Measurements from ENCODE around the gene WDR59.

The WDR59 gene

DNA sequence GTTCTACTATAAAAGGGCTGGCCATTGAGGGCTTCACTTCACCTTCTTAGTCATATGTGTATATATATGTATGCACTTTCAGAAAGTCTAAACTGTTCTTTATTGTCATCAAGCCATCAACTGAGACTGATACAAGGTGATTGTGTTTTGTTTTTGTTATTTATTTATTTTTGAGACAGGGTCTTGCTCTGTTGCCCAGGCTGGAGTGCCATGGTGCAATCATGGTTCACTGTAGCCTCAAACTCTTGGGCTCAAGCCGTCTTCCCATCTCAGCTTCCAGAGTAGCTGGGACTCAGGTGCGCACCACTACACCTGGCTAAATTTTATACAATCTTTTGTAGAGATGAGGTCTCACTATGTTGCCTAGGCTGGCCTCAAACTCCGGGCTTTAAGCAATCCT is 19.5 kb upstream of the WDR59 start:
- H2AFZ ChIP-seq (ENCODE audit: insufficient read depth, low read length, poor library complexity): no peak overlapping the region
- H4K8ac ChIP-seq (ENCODE audit: low read depth, low read length): no peak overlapping the region
- no CpG with 5 or more reads among the region's 3 CpGs for WGBS (ENCODE audit: extremely low coverage, insufficient coverage, insufficient read length)
- no peak overlapping the region for H3K27ac ChIP-seq (ENCODE audit: low read depth, low read length)
- H3K23ac ChIP-seq (ENCODE audit: low read length): no peak overlapping the region
- H2AK5ac ChIP-seq (ENCODE audit: low read length): no peak overlapping the region
- H3K4me1 ChIP-seq (ENCODE audit: control insufficient read depth in 1 of 2, insufficient read depth in 2 of 2, low read length in 2 of 2): peaks cover 21 to 34% of the 10 kb centered on the region in 2 experiments
- no peak for DNase-seq
- H4K12ac ChIP-seq (ENCODE audit: low read depth, low read length): no peak overlapping the region
- no peak overlapping the region for H3K4me3 ChIP-seq (ENCODE audit: low read depth, low read length)
- no peak overlapping the region for H3K4me2 ChIP-seq (ENCODE audit: low read length)
- H3K79me2 ChIP-seq (ENCODE audit: control insufficient read depth, insufficient read depth, low read length, poor library complexity): peaks cover 14% of the 10 kb centered on the region
- no peak overlapping the region for H2BK5ac ChIP-seq (ENCODE audit: low read depth, low read length, poor library complexity)
- peaks cover 3% of the 10 kb centered on the region for H3K79me1 ChIP-seq (ENCODE audit: low read length)
- H3K27me3 ChIP-seq (ENCODE audit: insufficient read depth, low read length): no peaks in the 10 kb centered on the region
- no peak overlapping the region for H4K91ac ChIP-seq (ENCODE audit: low read depth, low read length)
- peak overlapping the region; percentile 81 for H3K4ac ChIP-seq (ENCODE audit: low read depth, low read length)
- no peak overlapping the region for H3K9ac ChIP-seq (ENCODE audit: low read length)
- no peak overlapping the region for H3K14ac ChIP-seq (ENCODE audit: low read length)
- H2BK120ac ChIP-seq (ENCODE audit: insufficient read depth, low read length, poor library complexity): no peak overlapping the region
- H3K9me3 ChIP-seq (ENCODE audit: insufficient read depth, low read depth, low read length): no peaks in the 10 kb centered on the region
- no peak overlapping the region for H3K18ac ChIP-seq (ENCODE audit: low read length)
- no peaks in the 10 kb centered on the region for H3K36me3 ChIP-seq (ENCODE audit: control insufficient read depth in 1 of 2, insufficient read depth in 2 of 2, low read length in 2 of 2)
- no peak overlapping the region for H2BK12ac ChIP-seq (ENCODE audit: low read length)

DNA sequence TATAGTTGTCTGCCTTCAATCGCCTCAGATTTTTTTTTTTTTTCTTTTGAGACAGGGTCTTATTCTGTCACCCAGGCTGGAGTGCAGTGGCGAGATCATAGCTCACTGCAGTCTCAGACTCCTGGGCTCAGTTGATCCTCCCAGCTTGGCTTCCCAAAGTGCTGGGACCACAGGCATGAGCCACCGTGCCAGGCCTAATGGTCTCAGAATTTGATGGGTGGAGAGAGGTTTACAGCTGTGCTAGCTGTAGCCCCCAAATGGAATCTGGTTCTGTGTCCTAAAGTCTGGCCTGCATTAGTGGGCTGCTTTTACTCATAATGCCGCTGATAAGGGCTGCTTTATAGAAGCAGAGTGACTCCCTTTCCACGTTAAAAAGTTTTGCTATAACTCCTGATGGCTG is 19.0 kb upstream of the WDR59 start:
- no peak overlapping the region for H4K91ac ChIP-seq (ENCODE audit: low read depth, low read length)
- H3K9me3 ChIP-seq (ENCODE audit: insufficient read depth, low read depth, low read length): no peaks in the 10 kb centered on the region
- no peak overlapping the region for H2BK12ac ChIP-seq (ENCODE audit: low read length)
- no peak overlapping the region for H3K4me2 ChIP-seq (ENCODE audit: low read length)
- H3K27me3 ChIP-seq (ENCODE audit: insufficient read depth, low read length): no peaks in the 10 kb centered on the region
- H2BK5ac ChIP-seq (ENCODE audit: low read depth, low read length, poor library complexity): no peak overlapping the region
- no CpG with 5 or more reads among the region's 5 CpGs for WGBS (ENCODE audit: extremely low coverage, insufficient coverage, insufficient read length)
- no peak overlapping the region for H3K14ac ChIP-seq (ENCODE audit: low read length)
- no peak overlapping the region for H3K9ac ChIP-seq (ENCODE audit: low read length)
- no peak overlapping the region for H2AFZ ChIP-seq (ENCODE audit: insufficient read depth, low read length, poor library complexity)
- H2AK5ac ChIP-seq (ENCODE audit: low read length): no peak overlapping the region
- peak overlapping the region; percentile 68 for H3K4ac ChIP-seq (ENCODE audit: low read depth, low read length)
- H3K36me3 ChIP-seq (ENCODE audit: control insufficient read depth in 1 of 2, insufficient read depth in 2 of 2, low read length in 2 of 2): no peaks in the 10 kb centered on the region
- H3K4me3 ChIP-seq (ENCODE audit: low read depth, low read length): no peak overlapping the region
- H3K23ac ChIP-seq (ENCODE audit: low read length): no peak overlapping the region
- H3K27ac ChIP-seq (ENCODE audit: low read depth, low read length): peak overlapping the region; percentile 23
- peaks cover 17% of the 10 kb centered on the region for H3K79me2 ChIP-seq (ENCODE audit: control insufficient read depth, insufficient read depth, low read length, poor library complexity)
- peak overlapping the region; percentile 29 for H3K18ac ChIP-seq (ENCODE audit: low read length)
- H4K12ac ChIP-seq (ENCODE audit: low read depth, low read length): peak overlapping the region; percentile 14
- H4K8ac ChIP-seq (ENCODE audit: low read depth, low read length): no peak overlapping the region
- peaks cover 6% of the 10 kb centered on the region for H3K79me1 ChIP-seq (ENCODE audit: low read length)
- H3K4me1 ChIP-seq (ENCODE audit: control insufficient read depth in 1 of 2, insufficient read depth in 2 of 2, low read length in 2 of 2): peaks cover 21 to 34% of the 10 kb centered on the region in 2 experiments
- no peak for DNase-seq
- H2BK120ac ChIP-seq (ENCODE audit: insufficient read depth, low read length, poor library complexity): no peak overlapping the region

DNA sequence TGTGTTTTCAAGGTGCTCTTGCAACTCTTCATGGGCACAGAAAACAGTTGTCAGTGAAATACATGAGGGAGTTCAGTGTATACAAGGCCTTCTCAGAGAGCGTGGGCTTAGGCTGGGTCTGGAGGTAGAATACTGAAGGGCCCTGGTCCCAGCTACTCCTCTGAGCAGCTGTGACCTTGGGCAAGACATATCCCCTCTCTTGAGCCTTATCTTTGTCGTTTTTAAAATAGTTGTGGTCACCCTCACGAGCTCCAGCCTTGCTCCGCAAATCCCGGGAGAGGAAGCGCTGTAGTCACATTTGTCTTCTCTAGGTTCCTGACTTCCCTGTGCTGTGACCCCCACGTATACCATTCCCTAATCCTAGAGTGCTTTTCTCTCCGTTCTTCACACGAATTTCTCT is 17.6 kb upstream of the WDR59 start:
- no CpG with 5 or more reads among the region's 9 CpGs for WGBS (ENCODE audit: extremely low coverage, insufficient coverage, insufficient read length)
- no peak overlapping the region for H2BK5ac ChIP-seq (ENCODE audit: low read depth, low read length, poor library complexity)
- H2BK12ac ChIP-seq (ENCODE audit: low read length): no peak overlapping the region
- peaks cover 17% of the 10 kb centered on the region for H3K79me2 ChIP-seq (ENCODE audit: control insufficient read depth, insufficient read depth, low read length, poor library complexity)
- no peak overlapping the region for H4K91ac ChIP-seq (ENCODE audit: low read depth, low read length)
- H3K23ac ChIP-seq (ENCODE audit: low read length): no peak overlapping the region
- H3K79me1 ChIP-seq (ENCODE audit: low read length): peaks cover 6% of the 10 kb centered on the region
- H4K8ac ChIP-seq (ENCODE audit: low read depth, low read length): no peak overlapping the region
- no peak overlapping the region for H4K12ac ChIP-seq (ENCODE audit: low read depth, low read length)
- no peaks in the 10 kb centered on the region for H3K36me3 ChIP-seq (ENCODE audit: control insufficient read depth in 1 of 2, insufficient read depth in 2 of 2, low read length in 2 of 2)
- H2AK5ac ChIP-seq (ENCODE audit: low read length): no peak overlapping the region
- no peak overlapping the region for H3K4me3 ChIP-seq (ENCODE audit: low read depth, low read length)
- no peak overlapping the region for H2BK120ac ChIP-seq (ENCODE audit: insufficient read depth, low read length, poor library complexity)
- no peaks in the 10 kb centered on the region for H3K27me3 ChIP-seq (ENCODE audit: insufficient read depth, low read length)
- H3K18ac ChIP-seq (ENCODE audit: low read length): no peak overlapping the region
- no peak overlapping the region for H3K4me2 ChIP-seq (ENCODE audit: low read length)
- no peak overlapping the region for H3K9ac ChIP-seq (ENCODE audit: low read length)
- no peak overlapping the region for H2AFZ ChIP-seq (ENCODE audit: insufficient read depth, low read length, poor library complexity)
- H3K14ac ChIP-seq (ENCODE audit: low read length): no peak overlapping the region
- H3K4ac ChIP-seq (ENCODE audit: low read depth, low read length): no peak overlapping the region
- H3K4me1 ChIP-seq (ENCODE audit: control insufficient read depth in 1 of 2, insufficient read depth in 2 of 2, low read length in 2 of 2): peaks cover 21 to 34% of the 10 kb centered on the region in 2 experiments
- peak overlapping the region; percentile 43 for H3K27ac ChIP-seq (ENCODE audit: low read depth, low read length)
- no peaks in the 10 kb centered on the region for H3K9me3 ChIP-seq (ENCODE audit: insufficient read depth, low read depth, low read length)
- DNase-seq: peak in 1 of 2 donors; percentile 47

DNA sequence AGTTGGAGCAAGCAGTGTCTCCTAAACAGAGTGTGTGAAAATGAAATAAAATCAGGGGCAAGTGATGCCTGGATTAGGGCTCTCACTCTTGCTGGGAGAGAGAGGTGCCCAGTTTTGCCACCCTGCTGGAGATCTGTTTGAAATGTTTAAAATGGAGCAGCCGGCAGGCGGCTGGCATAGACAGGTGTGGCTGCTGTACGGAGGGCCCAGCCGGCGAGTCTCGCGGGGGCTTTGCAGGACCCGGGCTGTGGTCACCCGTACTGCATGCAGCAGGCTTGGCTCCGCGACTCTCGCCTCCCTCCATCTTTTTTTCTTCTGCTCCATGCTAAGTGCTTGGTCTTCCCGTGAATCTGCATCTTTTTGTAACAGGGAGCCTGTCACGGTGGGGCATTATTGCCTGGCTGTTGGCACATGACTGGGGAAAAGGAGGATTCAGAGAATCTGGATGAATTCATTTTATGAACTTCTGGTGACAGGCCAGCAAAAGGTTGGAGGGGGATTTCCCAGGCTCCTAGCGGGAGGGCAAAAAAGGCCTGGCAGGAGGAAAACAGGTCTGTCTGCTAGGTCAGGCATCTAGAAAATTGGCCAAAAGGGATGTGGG is 15.7 kb upstream of the WDR59 start:
- no CpG with 5 or more reads among the region's 15 CpGs for WGBS (ENCODE audit: extremely low coverage, insufficient coverage, insufficient read length)
- peak overlapping the region; percentile 85 for H3K4me3 ChIP-seq (ENCODE audit: low read depth, low read length)

More for the DNA sequence above, 15.7 kb upstream of the WDR59 start:
- Histone ChIP-seq H4K91ac (ENCODE audit: low read depth, low read length) (no peak overlapping the region), H3K9ac (ENCODE audit: low read length) (no peak overlapping the region), H3K4me2 (ENCODE audit: low read length) (peak overlapping the region; percentile 98), H3K23ac (ENCODE audit: low read length) (no peak overlapping the region), H3K27me3 (ENCODE audit: insufficient read depth, low read length) (no peaks in the 10 kb centered on the region), H3K79me1 (ENCODE audit: low read length) (peaks cover 6% of the 10 kb centered on the region), H3K4ac (ENCODE audit: low read depth, low read length) (peak overlapping the region; percentile 33), H2BK5ac (ENCODE audit: low read depth, low read length, poor library complexity) (no peak overlapping the region), H3K79me2 (ENCODE audit: control insufficient read depth, insufficient read depth, low read length, poor library complexity) (peaks cover 15% of the 10 kb centered on the region), H2AFZ (ENCODE audit: insufficient read depth, low read length, poor library complexity) (no peak overlapping the region), H2AK5ac (ENCODE audit: low read length) (no peak overlapping the region), H3K4me1 (ENCODE audit: control insufficient read depth in 1 of 2, insufficient read depth in 2 of 2, low read length in 2 of 2) (peaks cover 21 to 34% of the 10 kb centered on the region in 2 experiments), H3K36me3 (ENCODE audit: control insufficient read depth in 1 of 2, insufficient read depth in 2 of 2, low read length in 2 of 2) (no peaks in the 10 kb centered on the region), H4K12ac (ENCODE audit: low read depth, low read length) (no peak overlapping the region), H2BK120ac (ENCODE audit: insufficient read depth, low read length, poor library complexity) (no peak overlapping the region), H3K18ac (ENCODE audit: low read length) (no peak overlapping the region), H3K9me3 (ENCODE audit: insufficient read depth, low read depth, low read length) (no peaks in the 10 kb centered on the region), H3K27ac (ENCODE audit: low read depth, low read length) (no peak overlapping the region), H2BK12ac (ENCODE audit: low read length) (no peak overlapping the region), H3K14ac (ENCODE audit: low read length) (no peak overlapping the region), H4K8ac (ENCODE audit: low read depth, low read length) (no peak overlapping the region)
- DNase-seq: peak; percentile 77 to 79

All from trophoblast cell (in vitro differentiated cells and primary cell).